GM23338 (cell line): Measurements from ENCODE around the gene LOXL3. TPM values are rescaled to one million over a fixed set of nuclear protein-coding genes. Genes with fewer than 3 reads are reported as not detected.

Experiments used
- ATAC-seq: fragments of 200-7000 bp; cut with Tn5 transposase; 3 replicates; pipeline ENCODE4 v1.9.1; 2020
- DNase-seq: peaks from one replicate; pipeline ENCODE4 v3.0.0-alpha.2; 2015; ENCODE audit warnings: low spot score
- H2AFZ ChIP-seq: fragments of 200-600 bp; sonication (generic); 2 replicates; pipeline ENCODE4 v1.8.0; 2016; ENCODE audit warnings: antibody characterized with exemption, mild to moderate bottlenecking, moderate library complexity
- H3F3A ChIP-seq: fragments of 200-600 bp; sonication (generic); replicated peaks from 2 replicates; pipeline ENCODE4 v1.8.0; 2017; ENCODE audit warnings: antibody characterized with exemption, mixed run types, low read depth
- H3K27ac ChIP-seq: fragments of 200-600 bp; sonication (generic); 2 replicates; pipeline ENCODE4 v1.6.1; 2016; ENCODE audit warnings: low read depth
- H3K27me3 ChIP-seq: fragments of 200-600 bp; sonication (generic); 2 replicates; pipeline ENCODE4 v1.8.0; 2016; ENCODE audit warnings: mild to moderate bottlenecking, mixed run types, moderate library complexity; ENCODE audit not compliant: insufficient read depth
- H3K36me3 ChIP-seq: fragments of 200-600 bp; sonication (generic); 2 replicates; pipeline ENCODE4 v1.8.0; 2016; ENCODE audit warnings: mild to moderate bottlenecking; ENCODE audit not compliant: insufficient read depth
- H3K4me1 ChIP-seq: fragments of 200-600 bp; sonication (generic); 2 replicates; pipeline ENCODE4 v1.8.0; 2016; ENCODE audit warnings: mild to moderate bottlenecking, moderate library complexity; ENCODE audit not compliant: insufficient read depth
- H3K4me2 ChIP-seq: fragments of 200-600 bp; sonication (generic); 2 replicates; pipeline ENCODE4 v1.7.1; 2017; ENCODE audit warnings: mixed run types
- H3K4me3 ChIP-seq: fragments of 200-600 bp; sonication (generic); 2 replicates; pipeline ENCODE4 v1.6.1; 2016; ENCODE audit warnings: mixed run types
- H3K79me2 ChIP-seq: fragments of 200-600 bp; sonication (generic); replicated peaks from 2 replicates; pipeline ENCODE4 v1.8.0; 2017; ENCODE audit warnings: mild to moderate bottlenecking; ENCODE audit not compliant: insufficient read depth
- H3K9me2 ChIP-seq: fragments of 200-600 bp; sonication (generic); 2 replicates; pipeline ENCODE4 v1.8.0; 2017; ENCODE audit not compliant: insufficient read depth
- H4K20me1 ChIP-seq: fragments of 200-600 bp; sonication (generic); replicated peaks from 2 replicates; pipeline ENCODE4 v1.8.0; 2017; ENCODE audit warnings: mild to moderate bottlenecking; ENCODE audit not compliant: insufficient read depth
- H3K27ac Mint-ChIP-seq: 2 replicates; pipeline ENCODE4 v1.8.0; 2020; ENCODE audit warnings: inconsistent platforms, mild to moderate bottlenecking, moderate library complexity, mixed read lengths
- H3K27me3 Mint-ChIP-seq: 3 replicates; pipeline ENCODE4 v1.8.0; 2022; ENCODE audit warnings: low read depth, mild to moderate bottlenecking, moderate library complexity, mixed read lengths, inconsistent platforms; ENCODE audit not compliant: insufficient read depth, poor library complexity
- H3K36me3 Mint-ChIP-seq: 3 replicates; pipeline ENCODE4 v1.8.0; 2021; ENCODE audit warnings: low read depth, mild to moderate bottlenecking, inconsistent platforms, moderate library complexity, mixed read lengths
- H3K4me1 Mint-ChIP-seq: 3 replicates; pipeline ENCODE4 v1.8.0; 2020; ENCODE audit warnings: mild to moderate bottlenecking, inconsistent platforms, mixed read lengths
- H3K4me3 Mint-ChIP-seq: 3 replicates; pipeline ENCODE4 v1.8.0; 2021; ENCODE audit warnings: moderate library complexity, mild to moderate bottlenecking, inconsistent platforms, mixed read lengths
- H3K9me3 Mint-ChIP-seq: 3 replicates; pipeline ENCODE4 v1.8.0; 2020; ENCODE audit warnings: moderate library complexity, mild to moderate bottlenecking, inconsistent platforms, mixed read lengths
- CREB1 ChIP-seq: fragments of 250-450 bp; sonication (Bioruptor Pico); IDR thresholded peaks from 2 replicates; pipeline ENCODE4 v1.5.0; 2020; ENCODE audit warnings: low read depth, mild to moderate bottlenecking, moderate library complexity
- EZH2 ChIP-seq: fragments of 200-600 bp; sonication (generic); IDR thresholded peaks from one replicate; pipeline ENCODE4 v1.8.0; 2017; ENCODE audit warnings: antibody characterized with exemption, mild to moderate bottlenecking, low read depth; ENCODE audit not compliant: unreplicated experiment
- EZH2phosphoT487 ChIP-seq: fragments of 200-600 bp; sonication (generic); IDR thresholded peaks from one replicate; pipeline ENCODE4 v1.8.1; 2018; ENCODE audit warnings: antibody characterized with exemption; ENCODE audit not compliant: unreplicated experiment
- JUNB ChIP-seq: IDR thresholded peaks from one replicate; pipeline ENCODE4 v1.6.1; 2016; ENCODE audit warnings: antibody characterized with exemption; ENCODE audit not compliant: unreplicated experiment
- NANOG ChIP-seq: IDR thresholded peaks from 2 replicates; pipeline ENCODE4 v1.6.1; 2016; ENCODE audit warnings: antibody characterized with exemption, borderline replicate concordance
- POLR2AphosphoS5 ChIP-seq: IDR thresholded peaks from 2 replicates; pipeline ENCODE4 v1.6.1; 2016; ENCODE audit warnings: antibody characterized with exemption, low read depth
- STAT1 ChIP-seq: IDR thresholded peaks from one replicate; pipeline ENCODE4 v1.6.1; 2016; ENCODE audit warnings: antibody characterized with exemption; ENCODE audit not compliant: unreplicated experiment
- ZNF114 ChIP-seq: fragments of 250-450 bp; sonication (Bioruptor Pico); IDR thresholded peaks from 2 replicates; pipeline ENCODE4 v1.5.0; 2020; ENCODE audit warnings: mild to moderate bottlenecking, moderate library complexity
- ZNF331 ChIP-seq: fragments of 250-450 bp; sonication (Bioruptor Pico); IDR thresholded peaks from 2 replicates; pipeline ENCODE4 v1.5.0; 2020; ENCODE audit warnings: low read depth, mild to moderate bottlenecking, moderate library complexity
- ZNF462 ChIP-seq: fragments of 250-450 bp; sonication (Bioruptor Pico); IDR thresholded peaks from 2 replicates; pipeline ENCODE4 v1.5.0; 2020; ENCODE audit warnings: mild to moderate bottlenecking, moderate library complexity
- polyA plus RNA-seq: library from polyadenylated mRNA; unstranded; fragments of >200 nt; fragmentation: Nextera tagmentation; extraction: Ambion mirVana; gene quantifications from 2 replicates; pipeline ENCODE4 v1.2.1, GENCODE V29; 2016
- total RNA-seq: library from RNA; depleted of rRNA; stranded (reverse); fragments of >200 nt; shearing (Covaris generic); gene quantifications from 2 replicates; pipeline ENCODE4 v1.2.3, GENCODE V29; 2014
- TF ChIP-seq, protein P1 (sequence below): IDR thresholded peaks from 2 replicates; pipeline ENCODE4 v1.6.1; 2016; ENCODE audit warnings: antibody characterized with exemption
- TF ChIP-seq, protein P2 (sequence below): IDR thresholded peaks from one replicate; pipeline ENCODE4 v1.6.1; 2018; ENCODE audit warnings: antibody characterized with exemption; ENCODE audit not compliant: unreplicated experiment
- TF ChIP-seq, protein P3 (sequence below), 2 experiments: fragments of 200-600 bp in 1 of 2; sonication (generic) in 1 of 2; conservative IDR thresholded peaks; 2 replicates each; pipeline versions ENCODE4 v1.5.1 to v1.6.1; 2016 to 2017; ENCODE audit warnings: antibody characterized with exemption in 2 of 2, low read depth in 2 of 2, mild to moderate bottlenecking in 2 of 2, moderate library complexity in 1 of 2

The LOXL3 gene
- total and polyA plus RNA-seq, 2 experiments from 2014 or later, result 4.7 to 14.9 TPM

DNA sequence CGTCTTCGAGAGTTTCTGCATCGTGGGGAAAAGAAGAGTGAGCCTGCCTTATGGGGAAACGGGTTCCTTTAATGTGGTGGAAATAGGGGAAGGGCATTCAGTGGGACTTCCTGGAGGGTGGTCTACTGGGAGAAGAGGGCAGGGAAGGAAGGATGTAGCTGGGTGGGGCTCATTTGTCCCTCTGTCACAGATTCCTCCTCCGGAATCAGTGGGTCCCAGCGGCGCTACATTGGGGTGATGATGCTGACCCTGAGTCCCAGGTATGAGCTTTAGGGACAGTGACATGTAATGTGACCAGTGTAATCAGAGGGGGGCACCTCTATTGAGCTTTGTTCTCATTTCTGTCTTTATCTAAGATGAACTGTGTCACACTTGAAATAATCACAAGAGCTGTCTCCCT lies 22.1 kb downstream of the LOXL3 start:
- Mint-ChIP-seq H3K9me3 (no peaks in the 10 kb centered on the region; the same call in 2 of the 3 replicates), H3K4me3 (no peak overlapping the region; the same call in 2 of the 3 replicates), H3K27me3 (peaks cover 12% of the 10 kb centered on the region), H3K27ac (no peak overlapping the region), H3K4me1 (peaks cover 14% of the 10 kb centered on the region), H3K36me3 (peaks cover 48% of the 10 kb centered on the region)
- no peak overlapping the region for H3K27ac ChIP-seq
- no peaks in the 10 kb centered on the region for H3K27me3 ChIP-seq
- peaks cover 18% of the 10 kb centered on the region for H3K79me2 ChIP-seq
- H3K4me1 ChIP-seq, result peaks cover 7% of the 10 kb centered on the region; the same call in 1 of the 2 replicates
- H3K9me2 ChIP-seq, result no peaks in the 10 kb centered on the region
- DNase-seq (no peak), ATAC-seq (no peak)
- H3K36me3 ChIP-seq, result peaks cover 8% of the 10 kb centered on the region
- H3K4me3 ChIP-seq, result no peak overlapping the region
- no peak overlapping the region for H2AFZ ChIP-seq
- H4K20me1 ChIP-seq, result peaks cover 7% of the 10 kb centered on the region; the same call in 1 of the 2 replicates
- H3K4me2 ChIP-seq, result no peak overlapping the region
- H3F3A ChIP-seq, result 0 out of 2 replicates have a peak, but pooled peaks cover 9% of the 10 kb centered on the region
- no peak for TF ChIP-seq EZH2
- TF ChIP-seq, protein P1, sequence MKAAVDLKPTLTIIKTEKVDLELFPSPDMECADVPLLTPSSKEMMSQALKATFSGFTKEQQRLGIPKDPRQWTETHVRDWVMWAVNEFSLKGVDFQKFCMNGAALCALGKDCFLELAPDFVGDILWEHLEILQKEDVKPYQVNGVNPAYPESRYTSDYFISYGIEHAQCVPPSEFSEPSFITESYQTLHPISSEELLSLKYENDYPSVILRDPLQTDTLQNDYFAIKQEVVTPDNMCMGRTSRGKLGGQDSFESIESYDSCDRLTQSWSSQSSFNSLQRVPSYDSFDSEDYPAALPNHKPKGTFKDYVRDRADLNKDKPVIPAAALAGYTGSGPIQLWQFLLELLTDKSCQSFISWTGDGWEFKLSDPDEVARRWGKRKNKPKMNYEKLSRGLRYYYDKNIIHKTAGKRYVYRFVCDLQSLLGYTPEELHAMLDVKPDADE, result no peak
- no peak for TF ChIP-seq ZNF331 (CRISPR knock-in tag)
- no peak for TF ChIP-seq CREB1 (CRISPR knock-in tag)
- no peak for TF ChIP-seq STAT1
- no peak for TF ChIP-seq EZH2phosphoT487
- no peak for TF ChIP-seq ZNF462
- TF ChIP-seq ZNF114 (CRISPR knock-in tag), result no peak
- no peak for TF ChIP-seq POLR2AphosphoS5
- TF ChIP-seq JUNB, result no peak
- TF ChIP-seq, protein P2, sequence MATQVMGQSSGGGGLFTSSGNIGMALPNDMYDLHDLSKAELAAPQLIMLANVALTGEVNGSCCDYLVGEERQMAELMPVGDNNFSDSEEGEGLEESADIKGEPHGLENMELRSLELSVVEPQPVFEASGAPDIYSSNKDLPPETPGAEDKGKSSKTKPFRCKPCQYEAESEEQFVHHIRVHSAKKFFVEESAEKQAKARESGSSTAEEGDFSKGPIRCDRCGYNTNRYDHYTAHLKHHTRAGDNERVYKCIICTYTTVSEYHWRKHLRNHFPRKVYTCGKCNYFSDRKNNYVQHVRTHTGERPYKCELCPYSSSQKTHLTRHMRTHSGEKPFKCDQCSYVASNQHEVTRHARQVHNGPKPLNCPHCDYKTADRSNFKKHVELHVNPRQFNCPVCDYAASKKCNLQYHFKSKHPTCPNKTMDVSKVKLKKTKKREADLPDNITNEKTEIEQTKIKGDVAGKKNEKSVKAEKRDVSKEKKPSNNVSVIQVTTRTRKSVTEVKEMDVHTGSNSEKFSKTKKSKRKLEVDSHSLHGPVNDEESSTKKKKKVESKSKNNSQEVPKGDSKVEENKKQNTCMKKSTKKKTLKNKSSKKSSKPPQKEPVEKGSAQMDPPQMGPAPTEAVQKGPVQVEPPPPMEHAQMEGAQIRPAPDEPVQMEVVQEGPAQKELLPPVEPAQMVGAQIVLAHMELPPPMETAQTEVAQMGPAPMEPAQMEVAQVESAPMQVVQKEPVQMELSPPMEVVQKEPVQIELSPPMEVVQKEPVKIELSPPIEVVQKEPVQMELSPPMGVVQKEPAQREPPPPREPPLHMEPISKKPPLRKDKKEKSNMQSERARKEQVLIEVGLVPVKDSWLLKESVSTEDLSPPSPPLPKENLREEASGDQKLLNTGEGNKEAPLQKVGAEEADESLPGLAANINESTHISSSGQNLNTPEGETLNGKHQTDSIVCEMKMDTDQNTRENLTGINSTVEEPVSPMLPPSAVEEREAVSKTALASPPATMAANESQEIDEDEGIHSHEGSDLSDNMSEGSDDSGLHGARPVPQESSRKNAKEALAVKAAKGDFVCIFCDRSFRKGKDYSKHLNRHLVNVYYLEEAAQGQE, result no peak
- TF ChIP-seq, protein P3, sequence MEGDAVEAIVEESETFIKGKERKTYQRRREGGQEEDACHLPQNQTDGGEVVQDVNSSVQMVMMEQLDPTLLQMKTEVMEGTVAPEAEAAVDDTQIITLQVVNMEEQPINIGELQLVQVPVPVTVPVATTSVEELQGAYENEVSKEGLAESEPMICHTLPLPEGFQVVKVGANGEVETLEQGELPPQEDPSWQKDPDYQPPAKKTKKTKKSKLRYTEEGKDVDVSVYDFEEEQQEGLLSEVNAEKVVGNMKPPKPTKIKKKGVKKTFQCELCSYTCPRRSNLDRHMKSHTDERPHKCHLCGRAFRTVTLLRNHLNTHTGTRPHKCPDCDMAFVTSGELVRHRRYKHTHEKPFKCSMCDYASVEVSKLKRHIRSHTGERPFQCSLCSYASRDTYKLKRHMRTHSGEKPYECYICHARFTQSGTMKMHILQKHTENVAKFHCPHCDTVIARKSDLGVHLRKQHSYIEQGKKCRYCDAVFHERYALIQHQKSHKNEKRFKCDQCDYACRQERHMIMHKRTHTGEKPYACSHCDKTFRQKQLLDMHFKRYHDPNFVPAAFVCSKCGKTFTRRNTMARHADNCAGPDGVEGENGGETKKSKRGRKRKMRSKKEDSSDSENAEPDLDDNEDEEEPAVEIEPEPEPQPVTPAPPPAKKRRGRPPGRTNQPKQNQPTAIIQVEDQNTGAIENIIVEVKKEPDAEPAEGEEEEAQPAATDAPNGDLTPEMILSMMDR (conservative IDR thresholded peaks at IDR 0.05; ENCODE audit: low read depth in 2 of 2), result no peak
- no peak for TF ChIP-seq NANOG
